Dedifferentiated amniotic fluid mesenchymal stem cell (primary cell): ENCODE results near the gene SPOCK3.
"Not testable (repeated sequence)": the region's sequence is repeated elsewhere in the genome, so short reads cannot be mapped to it uniquely, and the experiment has no call there.

Experiments used
- DNase-seq: peaks from one replicate; pipeline ENCODE4 v3.0.0-alpha.2; 2016; ENCODE audit errors: extremely low spot score

SPOCK3 gene

DNA sequence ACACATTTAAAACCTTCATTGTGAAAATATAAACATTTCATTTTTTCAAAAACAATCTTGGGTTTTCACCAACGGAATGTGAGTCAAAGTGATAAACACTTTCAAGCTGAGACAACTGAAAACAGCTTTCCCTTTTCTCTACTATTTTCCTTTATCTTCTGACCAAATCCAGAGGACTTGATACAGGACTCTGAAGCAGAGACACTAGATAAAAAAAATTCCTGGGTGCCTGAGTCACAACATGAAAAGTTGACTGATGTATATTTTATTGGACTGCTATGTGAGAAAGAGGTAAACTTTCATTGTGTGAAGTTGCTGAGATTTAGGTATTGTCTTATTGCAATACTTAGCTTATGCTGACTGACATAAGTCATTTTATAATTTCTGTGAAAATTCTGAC is 411.2 kb downstream of the SPOCK3 start:
- no peak for DNase-seq

DNA sequence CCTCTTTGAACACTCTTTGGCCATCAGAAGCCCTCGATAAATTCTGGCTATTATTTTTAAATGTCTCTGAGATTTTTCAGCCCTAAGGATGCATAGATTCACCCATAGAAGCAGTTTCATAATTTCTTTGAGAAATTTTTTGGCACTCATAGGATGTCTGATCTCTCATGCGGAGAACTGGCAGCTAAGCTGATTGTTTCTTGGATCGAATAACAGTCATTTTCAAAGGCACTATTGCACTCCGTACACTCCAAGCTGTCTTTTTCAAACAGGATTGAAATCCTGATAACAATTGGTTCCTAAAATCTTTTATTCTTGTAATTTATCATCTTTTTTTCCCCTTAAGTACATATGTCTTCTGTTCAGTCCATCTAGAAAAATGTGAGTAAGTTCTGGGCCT is 411.9 kb downstream of the SPOCK3 start:
- no peak for DNase-seq

DNA sequence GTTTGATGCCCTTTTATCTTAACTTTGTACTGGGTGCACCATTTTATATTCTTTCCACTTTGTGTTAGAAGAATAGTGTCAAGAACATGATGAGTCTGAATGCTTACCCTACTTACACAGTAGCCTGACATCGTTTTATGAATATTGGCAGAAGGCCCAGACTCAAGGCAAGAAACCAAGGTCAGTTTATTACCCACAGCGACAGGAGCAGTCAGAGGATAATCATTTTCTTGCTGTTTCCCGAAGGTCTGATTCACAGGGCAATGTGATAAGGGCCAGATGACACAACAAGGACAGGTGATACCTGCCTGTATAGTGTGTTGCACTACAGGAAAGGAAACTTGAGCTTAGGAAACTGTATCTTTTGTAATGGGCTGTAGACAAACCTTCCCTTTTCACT is 417.4 kb downstream of the SPOCK3 start:
- no peak for DNase-seq

DNA sequence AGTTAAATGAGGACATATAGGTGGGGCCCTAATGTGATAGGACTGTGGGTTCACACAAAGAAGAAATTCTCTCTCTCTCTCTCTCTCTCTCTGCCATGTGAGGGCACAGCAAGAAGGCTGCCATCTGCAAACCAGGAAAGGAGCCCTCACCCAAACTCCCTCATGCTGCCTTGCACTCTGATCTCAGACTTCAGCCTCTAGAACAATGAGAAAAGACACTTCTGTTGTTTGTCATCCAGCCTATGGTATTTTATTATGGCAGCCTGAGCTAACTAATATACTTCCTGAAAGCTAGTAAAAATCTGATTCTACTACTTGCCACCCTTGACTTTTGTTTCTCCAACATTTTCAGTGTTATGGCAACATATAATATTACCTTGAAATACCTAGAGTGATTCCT is 425.9 kb downstream of the SPOCK3 start:
- DNase-seq: no peak

GRCh38 chr4:166802346-166802745 is 431.9 kb downstream of the SPOCK3 start:
- no peak for DNase-seq

DNA sequence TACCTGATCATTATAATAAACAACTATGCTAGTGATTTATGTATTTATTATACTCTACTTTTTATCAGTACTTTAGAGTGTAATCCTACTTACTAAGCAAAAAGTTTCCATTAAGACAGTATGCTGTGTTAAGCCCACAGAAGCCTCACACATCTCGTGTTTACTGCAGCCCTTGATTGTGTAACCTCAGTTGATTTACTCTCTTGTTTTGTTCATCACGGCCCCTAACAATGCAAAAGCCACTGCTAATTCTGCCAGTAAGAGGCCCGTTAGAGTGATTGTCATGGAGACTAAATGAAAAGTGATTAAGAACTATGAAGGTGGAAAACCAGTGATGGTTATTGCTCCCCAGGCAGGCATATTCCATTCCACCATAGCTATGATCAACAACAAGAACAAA is 436.2 kb downstream of the SPOCK3 start:
- no peak for DNase-seq

DNA sequence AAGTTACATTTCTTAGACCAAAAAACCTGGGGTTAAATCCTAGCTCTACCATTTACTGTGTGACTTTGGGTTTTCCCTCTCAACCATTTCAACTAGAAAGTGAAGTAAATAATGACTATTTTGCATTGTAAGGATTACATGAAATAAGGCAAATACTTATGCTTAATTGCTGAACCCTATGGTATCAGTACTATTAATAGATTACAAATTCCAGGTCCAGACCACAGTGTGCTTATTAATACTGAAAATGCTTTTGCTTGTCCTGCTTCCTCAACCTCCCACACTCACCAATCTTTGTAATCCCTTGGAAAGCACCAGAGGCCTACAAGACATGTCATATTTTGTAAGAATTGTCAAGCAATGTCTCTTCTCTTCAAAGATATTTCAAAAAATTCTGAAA is 456.5 kb downstream of the SPOCK3 start:
- no peak for DNase-seq

GRCh38 chr4:166763018-166763417 is 471.3 kb downstream of the SPOCK3 start:
- no peak for DNase-seq

- DNase-seq: no peak
These were observed 492.6 kb downstream of the SPOCK3 start for GRCh38 chr4:166741742-166742141.

DNA sequence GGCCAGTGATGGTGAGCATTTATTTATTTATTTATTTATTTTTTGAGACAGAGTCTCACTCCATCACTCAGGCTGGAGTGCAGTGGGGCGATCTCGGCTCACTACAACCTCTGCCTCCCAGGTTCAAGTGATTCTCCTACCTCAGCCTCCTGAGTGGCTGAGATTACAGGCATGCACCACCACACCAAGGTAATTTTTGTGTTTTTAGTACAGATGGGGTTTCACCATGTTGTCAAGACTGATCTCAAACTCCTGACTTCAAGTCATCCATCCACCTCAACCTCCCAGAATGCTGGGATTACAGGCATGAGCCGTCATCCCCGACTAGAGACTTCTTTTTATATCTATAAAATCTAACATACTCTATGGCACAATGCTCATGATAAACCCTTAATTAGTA is 495.1 kb downstream of the SPOCK3 start:
- DNase-seq: not testable (repeated sequence)

- DNase-seq: no peak
These were observed 496.9 kb downstream of the SPOCK3 start for GRCh38 chr4:166737430-166737829.

- DNase-seq: no peak
These were observed 498.7 kb downstream of the SPOCK3 start for GRCh38 chr4:166735553-166735952.

- DNase-seq: no peak
These were observed 499.5 kb downstream of the SPOCK3 start for GRCh38 chr4:166734797-166735196.

DNA sequence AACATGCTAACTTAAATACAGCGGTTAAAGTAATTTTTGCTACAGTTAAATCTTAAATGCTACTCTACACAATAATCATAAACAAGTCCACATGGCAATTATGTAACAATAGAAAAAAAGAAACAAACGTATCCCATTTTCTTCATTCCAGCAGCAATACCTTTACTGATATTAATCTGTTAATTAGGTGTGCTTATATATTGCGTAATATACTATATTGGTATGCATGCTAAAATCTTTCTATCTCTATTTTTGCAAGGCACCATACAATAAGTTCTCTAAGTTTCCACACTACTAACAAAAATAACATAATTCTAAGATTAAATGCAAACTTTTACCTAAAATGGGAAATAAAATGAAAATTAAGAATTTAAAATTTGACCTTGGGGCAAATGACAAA is 500.6 kb downstream of the SPOCK3 start:
- no peak for DNase-seq

- DNase-seq: no peak
These were observed 507.5 kb downstream of the SPOCK3 start for GRCh38 chr4:166726832-166727231.

- DNase-seq: no peak
These were observed 509.9 kb downstream of the SPOCK3 start for GRCh38 chr4:166724369-166724768.

DNA sequence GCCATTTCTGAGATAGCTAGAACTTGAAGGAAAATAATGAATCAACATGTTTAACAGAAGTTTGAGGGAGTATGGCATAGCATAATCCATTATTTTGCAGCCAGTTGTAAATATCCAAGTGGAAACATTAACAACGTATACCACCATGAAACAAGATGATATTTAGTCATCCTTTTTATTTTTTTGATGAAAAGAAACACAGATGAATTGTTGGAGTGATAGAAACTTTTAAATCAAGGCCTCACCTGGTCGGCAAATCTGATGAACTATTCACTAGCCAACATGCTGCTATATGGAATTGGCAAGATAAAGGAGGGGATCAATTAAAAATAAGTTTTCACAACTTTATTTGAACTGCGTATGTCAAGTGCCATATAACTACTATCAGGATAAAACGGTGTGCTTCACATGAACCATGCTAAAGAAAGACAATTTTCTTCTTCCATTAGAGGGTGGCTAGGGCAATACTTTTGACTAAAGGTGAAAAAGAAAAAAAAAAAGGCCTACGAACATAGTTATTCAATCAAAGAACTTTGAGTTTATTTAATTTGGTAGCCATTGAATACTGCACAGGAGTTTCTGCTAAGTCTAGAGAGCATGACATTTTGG is 510.7 kb downstream of the SPOCK3 start:
- DNase-seq: no peak

DNA sequence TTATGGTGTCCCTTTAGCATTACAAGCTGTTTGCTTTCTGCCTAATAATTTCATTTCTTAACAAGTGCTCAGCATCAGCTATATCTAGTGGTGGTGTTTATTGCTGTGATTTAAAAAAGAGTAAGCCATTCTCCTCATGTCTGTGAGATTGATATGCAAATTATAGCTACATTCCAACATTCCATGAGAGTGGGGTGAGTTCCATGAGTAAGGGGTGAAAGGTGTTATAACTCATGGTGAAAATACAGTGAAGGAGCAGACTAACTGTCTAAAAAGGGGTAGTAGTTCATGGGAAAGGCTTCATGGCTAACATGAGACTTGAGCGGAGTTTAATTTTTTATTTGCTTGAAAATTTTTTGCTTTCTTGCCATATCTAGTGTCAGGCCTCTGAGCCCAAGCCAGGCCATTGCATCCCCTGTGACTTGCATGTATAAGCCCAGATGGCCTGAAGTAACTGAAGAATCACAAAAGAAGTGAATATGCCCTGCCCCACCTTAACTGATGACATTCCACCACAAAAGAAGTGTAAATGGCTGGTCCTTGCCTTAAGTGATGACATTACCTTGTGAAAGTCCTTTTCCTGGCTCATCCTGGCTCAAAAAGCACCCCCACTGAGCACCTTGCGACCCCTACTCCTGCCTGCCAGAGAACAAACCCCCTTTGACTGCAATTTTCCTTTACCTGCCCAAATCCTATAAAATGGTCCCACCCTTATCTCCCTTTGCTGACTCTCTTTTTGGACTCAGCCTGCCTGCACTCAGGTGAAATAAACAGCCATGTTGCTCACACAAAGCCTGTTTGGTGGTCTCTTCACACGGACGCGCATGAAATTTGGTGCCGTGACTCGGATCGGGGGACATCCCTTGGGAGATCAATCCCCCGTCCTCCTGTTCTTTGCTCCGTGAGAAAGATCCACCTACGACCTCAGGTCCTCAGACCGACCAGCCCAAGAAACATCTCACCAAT is 518.3 kb downstream of the SPOCK3 start:
- DNase-seq: not testable (repeated sequence)

- DNase-seq: no peak
These were observed 533.7 kb downstream of the SPOCK3 start for GRCh38 chr4:166700592-166700991.

- DNase-seq: no peak
These were observed 545.5 kb downstream of the SPOCK3 start for GRCh38 chr4:166688835-166689234.

DNA sequence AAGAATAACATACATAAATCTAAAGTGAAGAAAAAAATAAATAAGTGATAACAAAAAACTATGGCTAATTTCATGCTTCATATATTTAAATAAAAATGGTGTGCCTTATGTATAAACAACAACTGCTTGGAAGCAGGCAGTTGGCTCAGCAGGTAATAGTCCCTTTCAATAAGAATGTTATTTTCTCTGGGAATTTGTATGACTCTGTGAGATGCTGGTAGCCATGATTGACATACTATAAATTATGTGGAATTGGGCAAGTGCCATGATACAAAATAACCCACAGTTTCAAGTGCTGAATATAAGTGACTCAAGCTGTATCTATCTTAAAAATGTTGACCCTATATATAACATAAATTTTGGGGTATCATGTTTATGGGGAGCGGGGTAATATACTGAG is 546.5 kb downstream of the SPOCK3 start:
- DNase-seq: no peak
